Measurements from ENCODE around the gene KCND2.
"Not testable (repeated sequence)": the region's sequence is repeated elsewhere in the genome, so short reads cannot be mapped to it uniquely, and the experiment has no call there.

KCND2 gene

GRCh38 chr7:120738816-120739215 is 465.8 kb downstream of the KCND2 start:
- no peak for DNase-seq (ENCODE audit: low read depth in 1 of 2, low spot score in 1 of 2)

DNA sequence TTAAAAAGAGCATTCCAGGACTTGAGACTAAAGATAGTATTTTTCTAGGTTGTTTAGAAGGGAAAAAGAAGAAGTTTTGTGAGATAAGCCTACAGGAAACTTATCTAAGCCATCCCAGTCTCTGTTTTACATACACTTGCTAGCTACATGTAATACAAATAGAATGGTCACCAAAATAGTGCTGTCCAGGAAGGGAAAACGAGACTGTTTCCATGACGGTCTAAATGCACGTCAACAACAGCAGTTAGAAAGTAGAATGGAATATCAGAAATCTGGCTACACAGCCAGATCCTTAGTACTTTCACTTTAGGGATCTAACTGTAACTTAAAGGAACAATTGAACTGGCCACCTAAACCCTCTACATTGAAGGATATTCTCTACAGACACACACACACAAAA is 467.4 kb downstream of the KCND2 start:
- DNase-seq (ENCODE audit: low read depth in 1 of 2, low spot score in 1 of 2): no peak

- no peak for DNase-seq (ENCODE audit: low read depth in 1 of 2, low spot score in 1 of 2)
These were observed 468.5 kb downstream of the KCND2 start for GRCh38 chr7:120741371-120742042.

DNA sequence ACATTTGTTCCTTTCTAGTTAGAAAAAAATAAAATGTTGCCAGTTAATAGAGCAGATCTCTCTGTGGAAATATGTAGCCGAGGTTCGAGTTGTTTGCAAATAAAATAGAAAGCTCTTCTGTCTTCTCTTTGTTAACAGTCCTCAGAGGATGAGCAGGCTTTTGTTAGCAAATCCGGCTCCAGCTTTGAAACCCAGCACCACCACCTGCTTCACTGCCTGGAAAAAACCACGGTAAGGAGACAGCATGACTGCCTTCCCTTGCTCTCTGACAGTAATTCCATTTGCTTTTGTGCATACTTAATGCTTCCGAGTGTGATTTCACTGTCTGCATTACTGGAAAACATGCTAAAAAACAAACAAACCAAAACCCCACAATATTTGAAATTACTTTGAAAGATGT is 469.4 kb downstream of the KCND2 start:
- DNase-seq (ENCODE audit: low read depth in 1 of 2, low spot score in 1 of 2): no peak

- no peak for DNase-seq (ENCODE audit: low read depth in 1 of 2, low spot score in 1 of 2)
These were observed 470.2 kb downstream of the KCND2 start for GRCh38 chr7:120743128-120743527.

- no peak for DNase-seq (ENCODE audit: low read depth in 1 of 2, low spot score in 1 of 2)
These were observed 487.1 kb downstream of the KCND2 start for GRCh38 chr7:120760050-120760449.

GRCh38 chr7:120760851-120761250 is 487.9 kb downstream of the KCND2 start:
- DNase-seq (ENCODE audit: low read depth in 1 of 2, low spot score in 1 of 2): no peak

GRCh38 chr7:120770206-120770605 is 497.2 kb downstream of the KCND2 start:
- no peak for DNase-seq (ENCODE audit: low read depth in 1 of 2, low spot score in 1 of 2)

DNA sequence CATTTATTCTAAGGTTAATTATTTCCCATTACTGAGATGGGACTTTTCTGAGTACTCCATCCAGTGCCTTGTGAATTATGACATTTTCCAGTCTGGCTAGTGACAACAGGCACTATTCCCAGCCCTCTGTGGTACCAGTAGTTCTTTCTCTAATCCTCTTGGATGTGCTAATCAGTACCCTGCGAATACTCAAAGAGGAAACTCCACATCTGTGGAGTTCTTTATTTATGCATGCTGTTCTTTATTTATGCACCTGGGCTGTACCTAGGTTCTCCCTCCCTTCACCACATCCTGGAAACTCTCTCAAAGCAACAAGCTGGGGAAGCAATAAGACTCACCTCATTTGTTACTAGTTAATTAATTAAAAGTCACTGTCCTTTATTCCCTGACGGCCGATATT is 501.5 kb downstream of the KCND2 start:
- DNase-seq (ENCODE audit: low read depth in 1 of 2, low spot score in 1 of 2): no peak

GRCh38 chr7:120775755-120776154 is 502.8 kb downstream of the KCND2 start:
- DNase-seq (ENCODE audit: low read depth in 1 of 2, low spot score in 1 of 2): no peak

DNA sequence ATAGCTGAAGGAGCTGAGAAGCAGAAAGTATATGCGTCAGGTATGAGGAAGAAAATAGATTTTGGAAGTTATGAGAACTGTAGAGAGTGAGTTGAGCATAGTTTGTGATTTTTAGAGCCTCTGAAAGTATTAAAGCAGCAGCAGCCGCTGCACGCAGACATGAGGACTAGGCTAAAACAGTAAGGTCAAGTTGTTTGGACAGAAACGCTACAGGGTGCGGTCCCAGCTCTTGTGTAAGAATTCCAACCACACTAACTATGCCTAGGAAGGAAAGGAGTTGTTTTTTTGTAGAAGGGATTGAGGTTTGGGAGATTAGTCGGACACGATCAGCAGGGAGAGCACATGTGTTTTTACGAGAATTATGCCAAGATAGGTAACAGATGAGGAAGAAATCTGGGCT is 506.1 kb downstream of the KCND2 start:
- DNase-seq (ENCODE audit: low read depth in 1 of 2, low spot score in 1 of 2): not testable (repeated sequence)

GRCh38 chr7:120780451-120780850 is 507.5 kb downstream of the KCND2 start:
- DNase-seq (ENCODE audit: low read depth in 1 of 2, low spot score in 1 of 2): not testable (repeated sequence)

DNA sequence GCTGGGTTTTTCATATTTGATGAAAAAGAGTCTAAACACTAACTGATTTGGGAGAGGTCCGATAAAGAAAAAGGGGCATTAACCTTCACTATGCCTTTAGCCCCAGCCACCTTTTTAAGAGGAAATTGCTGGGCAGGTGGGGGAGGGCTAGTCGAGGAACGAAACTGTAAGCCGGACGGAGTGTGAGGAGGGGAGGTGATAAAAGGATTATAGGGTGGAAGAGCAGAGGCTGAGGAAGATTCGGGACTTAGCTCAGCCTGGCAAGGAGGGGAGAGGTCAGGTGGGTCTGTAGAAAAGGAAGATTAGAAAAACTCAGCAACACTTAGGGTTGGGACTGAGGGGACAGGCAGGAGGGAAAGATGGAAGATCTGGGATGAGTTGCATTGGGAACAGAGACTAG is 508.0 kb downstream of the KCND2 start:
- no peak for DNase-seq (ENCODE audit: low read depth in 1 of 2, low spot score in 1 of 2)

- DNase-seq (ENCODE audit: low read depth in 1 of 2, low spot score in 1 of 2): not testable (repeated sequence)
These were observed 508.9 kb downstream of the KCND2 start for GRCh38 chr7:120781924-120782323.

DNA sequence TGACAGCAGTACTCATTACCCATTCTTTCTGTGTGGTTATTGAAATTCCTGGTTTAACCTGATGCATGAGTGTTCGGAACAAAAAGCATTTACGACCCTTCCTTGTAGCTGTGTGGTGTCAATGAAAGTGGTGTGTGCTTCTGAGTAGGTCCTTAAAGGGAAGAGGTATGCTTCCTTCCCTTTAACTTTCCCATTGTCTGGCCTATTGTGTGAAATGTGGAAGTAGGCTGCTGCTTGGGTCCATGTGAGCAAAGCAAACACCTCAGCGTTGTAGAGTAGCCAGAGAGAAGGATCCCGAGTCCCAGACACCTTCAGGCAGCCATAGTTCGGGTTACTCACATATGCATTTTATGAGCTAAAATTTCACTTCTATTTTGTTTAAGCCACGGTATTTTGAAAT is 510.3 kb downstream of the KCND2 start:
- DNase-seq (ENCODE audit: low read depth in 1 of 2, low spot score in 1 of 2): no peak

DNA sequence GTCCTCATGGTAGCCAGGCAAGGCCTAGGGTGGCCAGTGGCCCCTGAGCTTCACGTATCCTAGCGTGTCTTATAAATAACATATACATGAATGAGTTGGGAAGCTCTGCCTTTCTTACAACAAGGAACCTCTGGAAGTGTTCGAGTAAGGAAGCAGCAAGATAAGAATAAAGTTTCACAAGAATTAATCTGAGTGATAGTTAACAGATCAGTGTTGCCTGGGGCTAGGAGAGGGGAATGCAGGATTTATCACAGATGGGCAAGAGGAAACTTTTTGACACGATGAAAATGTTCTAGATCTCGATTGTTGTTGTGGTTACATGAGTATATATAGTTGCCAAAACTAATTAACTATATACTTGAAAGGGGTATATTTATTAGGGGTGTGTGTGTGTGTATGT is 510.7 kb downstream of the KCND2 start:
- DNase-seq (ENCODE audit: low read depth in 1 of 2, low spot score in 1 of 2): no peak

DNA sequence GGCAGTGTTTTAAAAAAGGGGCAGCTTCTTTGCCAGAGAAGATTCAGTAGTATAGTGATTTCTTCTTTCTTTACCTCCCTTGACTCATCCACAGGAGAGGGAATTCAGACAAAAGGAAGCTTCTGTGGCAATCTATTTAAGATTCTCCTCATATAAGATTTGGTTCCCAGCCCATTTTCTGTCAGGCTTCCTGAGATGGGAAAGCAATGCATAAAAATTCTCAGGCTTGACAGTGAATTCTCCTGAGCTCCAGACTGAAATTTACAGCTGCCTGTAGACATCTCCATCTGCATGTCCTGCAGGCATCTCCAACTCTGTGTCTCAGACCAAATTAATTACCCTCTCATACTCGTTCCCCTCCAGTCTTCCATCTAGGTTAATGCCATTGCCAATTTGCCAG is 512.1 kb downstream of the KCND2 start:
- DNase-seq (ENCODE audit: low read depth in 1 of 2, low spot score in 1 of 2): no peak

- peak; percentile 16 to 49 for DNase-seq (ENCODE audit: low read depth in 1 of 2, low spot score in 1 of 2)
These were observed 519.3 kb downstream of the KCND2 start for GRCh38 chr7:120792091-120792860.

DNA sequence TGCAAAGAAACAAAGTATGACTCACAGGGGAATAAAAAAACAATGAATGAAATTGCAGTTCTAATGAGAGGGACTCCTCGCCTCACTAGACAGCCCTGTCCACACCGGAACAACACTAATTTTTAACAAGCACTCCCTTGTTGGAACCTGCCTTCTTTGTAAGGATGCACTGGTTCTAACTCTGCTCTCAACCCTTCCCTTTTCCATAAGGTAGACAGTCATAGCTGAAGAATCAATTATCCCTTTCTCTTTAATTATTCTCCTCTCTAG is 519.8 kb downstream of the KCND2 start:
- DNase-seq (ENCODE audit: low read depth in 1 of 2, low spot score in 1 of 2): no peak

- DNase-seq (ENCODE audit: low read depth in 1 of 2, low spot score in 1 of 2): no peak
These were observed 520.4 kb downstream of the KCND2 start for GRCh38 chr7:120793213-120793936.

DNA sequence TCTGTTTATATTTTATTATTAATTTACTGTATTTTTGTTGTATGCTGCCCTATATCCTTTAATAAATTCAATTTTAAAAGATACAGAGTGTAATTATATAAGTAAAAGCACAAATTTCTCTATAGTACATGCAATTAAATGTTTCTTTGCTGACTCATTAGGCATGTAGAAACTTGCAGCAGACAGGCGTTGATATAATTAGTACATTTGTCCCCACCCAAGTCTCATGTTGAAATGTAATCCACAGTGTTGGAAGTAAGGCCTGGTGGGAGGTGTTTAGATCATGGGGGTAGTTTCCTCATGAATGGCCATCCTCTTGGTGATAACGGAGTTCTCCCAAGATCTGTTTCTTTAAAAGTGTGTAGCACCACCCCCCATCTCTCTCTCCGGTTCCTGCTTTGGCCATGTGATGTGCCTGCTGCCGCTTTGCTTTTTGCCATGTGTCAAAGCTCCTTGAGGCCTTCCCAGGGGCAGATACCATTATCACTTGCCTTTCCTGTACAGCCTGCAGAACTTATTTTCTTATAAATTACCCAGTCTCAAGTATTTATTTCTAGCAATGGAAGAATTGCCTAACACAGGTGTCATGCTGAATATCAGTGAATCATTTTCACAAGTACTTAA is 521.2 kb downstream of the KCND2 start:
- no peak for DNase-seq (ENCODE audit: low read depth in 1 of 2, low spot score in 1 of 2)

Measured in activated CD4-positive, alpha-beta T cell treated with anti-CD3 and anti-CD28 coated beads, Interleukin-2, amount 50 U/mL, for 24 hours (primary cell).